Loucy (cell line): ENCODE results near the gene SLAIN2.

Source experiments
- CTCF ChIP-seq: fragments of 200-600 bp; sonication (generic); conservative IDR thresholded peaks from 2 replicates; pipeline ENCODE4 v1.5.1; 2014; ENCODE audit warnings: mild to moderate bottlenecking, antibody characterized with exemption, low read length
- EZH2phosphoT487 ChIP-seq: fragments of 200-600 bp; IDR thresholded peaks from 2 replicates; pipeline ENCODE4 v1.6.1; 2018; ENCODE audit warnings: antibody characterized with exemption, mild to moderate bottlenecking, moderate library complexity, borderline replicate concordance

DNA sequence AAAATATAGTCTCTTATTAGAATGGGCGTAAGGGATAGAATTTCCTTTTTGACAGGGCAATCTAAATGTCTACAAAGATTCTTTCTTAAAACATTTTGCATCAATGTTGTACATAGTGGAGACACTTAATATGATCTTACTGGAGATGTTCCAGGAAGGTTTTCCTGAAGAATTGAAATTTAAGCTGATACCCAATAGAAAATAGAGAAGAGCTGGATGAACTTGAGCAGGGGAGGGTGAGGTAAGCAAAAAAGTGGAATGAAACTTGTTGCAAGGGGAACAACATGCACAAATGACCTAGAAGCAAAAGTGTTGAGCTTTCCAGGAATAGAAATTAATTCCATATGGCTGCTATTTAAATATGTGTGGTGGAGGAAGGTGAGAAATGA is 19.7 kb downstream of the SLAIN2 start:
- TF ChIP-seq CTCF (no peak), EZH2phosphoT487 (no peak)
